WTC11 (cell line): ENCODE data around the gene ACBD3.

Experiments
- ATF3 ChIP-seq: sonication (generic); formaldehyde crosslinking; conservative IDR thresholded peaks from 2 replicates; pipeline ENCODE4 v1.8.1; 2022; ENCODE audit warnings: mild to moderate bottlenecking, missing genetic modification reagents
- CBFB ChIP-seq: sonication (generic); formaldehyde crosslinking; IDR thresholded peaks from 2 replicates; pipeline ENCODE4 v1.8.1; 2022; ENCODE audit warnings: mild to moderate bottlenecking, low read depth, missing genetic modification reagents
- CTCF ChIP-seq: fragments of 200-600 bp; IDR thresholded peaks from 2 replicates; pipeline ENCODE4 v1.8.0; 2022; ENCODE audit warnings: antibody characterized with exemption
- HMGXB4 ChIP-seq: sonication (generic); formaldehyde crosslinking; IDR thresholded peaks from 2 replicates; pipeline ENCODE4 v1.8.1; 2023; ENCODE audit warnings: mild to moderate bottlenecking, moderate library complexity, missing genetic modification reagents
- JUN ChIP-seq: sonication (generic); formaldehyde crosslinking; IDR thresholded peaks from 2 replicates; pipeline ENCODE4 v1.8.0; 2023; ENCODE audit warnings: mild to moderate bottlenecking, missing genetic modification reagents
- MAX ChIP-seq: sonication (generic); formaldehyde crosslinking; IDR thresholded peaks from 2 replicates; pipeline ENCODE4 v1.8.0; 2022; ENCODE audit warnings: mild to moderate bottlenecking, missing genetic modification reagents
- NFATC4 ChIP-seq: fragments of 250-450 bp; sonication (Bioruptor Pico); IDR thresholded peaks from 2 replicates; pipeline ENCODE4 v1.9.0; 2021; ENCODE audit warnings: mild to moderate bottlenecking
- NFE2L1 ChIP-seq: sonication (generic); formaldehyde crosslinking; IDR thresholded peaks from 2 replicates; pipeline ENCODE4 v1.8.1; 2023; ENCODE audit warnings: missing genetic modification reagents
- NR2C2 ChIP-seq: sonication (generic); formaldehyde crosslinking; IDR thresholded peaks from 2 replicates; pipeline ENCODE4 v1.8.0; 2022; ENCODE audit warnings: mild to moderate bottlenecking, missing genetic modification reagents
- NR3C1 ChIP-seq: sonication (generic); formaldehyde crosslinking; conservative IDR thresholded peaks from 2 replicates; pipeline ENCODE4 v1.8.1; 2023; ENCODE audit warnings: low read depth, mild to moderate bottlenecking, missing genetic modification reagents
- SMAD4 ChIP-seq: sonication (generic); formaldehyde crosslinking; IDR thresholded peaks from 2 replicates; pipeline ENCODE4 v1.8.0; 2022; ENCODE audit warnings: mild to moderate bottlenecking, missing genetic modification reagents
- SOX15 ChIP-seq: fragments of 250-450 bp; sonication (Bioruptor Pico); IDR thresholded peaks from 2 replicates; pipeline ENCODE4 v1.9.0; 2021; ENCODE audit warnings: mild to moderate bottlenecking
- SP1 ChIP-seq: sonication (generic); formaldehyde crosslinking; conservative IDR thresholded peaks from 2 replicates; pipeline ENCODE4 v1.8.1; 2022; ENCODE audit warnings: missing genetic modification reagents
- USF2 ChIP-seq: sonication (generic); formaldehyde crosslinking; IDR thresholded peaks from 2 replicates; pipeline ENCODE4 v1.8.1; 2023; ENCODE audit warnings: mild to moderate bottlenecking, missing genetic modification reagents, moderate library complexity

GRCh38 chr1:226135709-226136108 lies 50.8 kb downstream of the ACBD3 start:
- TF ChIP-seq USF2, result no peak
- TF ChIP-seq CTCF, result no peak
- no peak for TF ChIP-seq NFE2L1 (CRISPR knock-in tag)
- no peak for TF ChIP-seq ATF3 (CRISPR knock-in tag)
- no peak for TF ChIP-seq NR2C2
- no peak for TF ChIP-seq SP1
- no peak for TF ChIP-seq JUN (CRISPR knock-in tag)
- TF ChIP-seq CBFB, result no peak
- TF ChIP-seq HMGXB4 (CRISPR knock-in tag), result no peak
- TF ChIP-seq SMAD4 (CRISPR knock-in tag), result no peak
- TF ChIP-seq NR3C1 (CRISPR knock-in tag), result no peak
- no peak for TF ChIP-seq MAX (CRISPR knock-in tag)
- no peak for TF ChIP-seq NFATC4 (CRISPR knock-in tag)
- TF ChIP-seq SOX15 (CRISPR knock-in tag), result no peak
